Ishikawa (cell line): ENCODE results near the gene OSGIN1.

ENCODE experiments used
- CEBPB ChIP-seq: IDR thresholded peaks from 2 replicates; pipeline ENCODE4 v1.6.1; 2012
- CREB1 ChIP-seq: IDR thresholded peaks from 2 replicates; pipeline ENCODE4 v1.6.1; 2012; ENCODE audit warnings: low read depth
- EGR1 ChIP-seq: IDR thresholded peaks from 2 replicates; pipeline ENCODE4 v1.6.1; 2012
- EP300 ChIP-seq: IDR thresholded peaks from 2 replicates; pipeline ENCODE4 v1.6.1; 2012; ENCODE audit warnings: borderline replicate concordance
- FOXM1 ChIP-seq: IDR thresholded peaks from 2 replicates; pipeline ENCODE4 v1.6.1; 2012; ENCODE audit warnings: low read depth, borderline replicate concordance
- MAX ChIP-seq: IDR thresholded peaks from 2 replicates; pipeline ENCODE4 v1.6.1; 2012
- NFIC ChIP-seq: IDR thresholded peaks from 2 replicates; pipeline ENCODE4 v1.6.1; 2012
- RAD21 ChIP-seq: IDR thresholded peaks from 2 replicates; pipeline ENCODE4 v1.6.1; 2012; ENCODE audit warnings: low read depth
- REST ChIP-seq: IDR thresholded peaks from 2 replicates; pipeline ENCODE4 v1.6.1; 2012; ENCODE audit warnings: low read depth, mild to moderate bottlenecking
- TAF1 ChIP-seq: IDR thresholded peaks from 2 replicates; pipeline ENCODE4 v1.6.1; 2012; ENCODE audit warnings: low read depth, mild to moderate bottlenecking
- TCF12 ChIP-seq: IDR thresholded peaks from 2 replicates; pipeline ENCODE4 v1.6.1; 2012; ENCODE audit warnings: low read depth
- TEAD4 ChIP-seq: IDR thresholded peaks from 2 replicates; pipeline ENCODE4 v1.6.1; 2012
- USF1 ChIP-seq: IDR thresholded peaks from 2 replicates; pipeline ENCODE4 v1.6.1; 2012
- YY1 ChIP-seq: IDR thresholded peaks from 2 replicates; pipeline ENCODE4 v1.6.1; 2012; ENCODE audit warnings: low read depth
- ZBTB7A ChIP-seq: IDR thresholded peaks from 2 replicates; pipeline ENCODE4 v1.6.1; 2012; ENCODE audit warnings: low read depth

The OSGIN1 gene

GRCh38 chr16:83990492-83990891, 37.5 kb downstream of the OSGIN1 start:
- TF ChIP-seq TAF1 = no peak
- no peak for TF ChIP-seq REST
- no peak for TF ChIP-seq CREB1
- TF ChIP-seq EGR1 = no peak
- TF ChIP-seq EP300 = no peak
- no peak for TF ChIP-seq NFIC
- no peak for TF ChIP-seq TEAD4
- TF ChIP-seq USF1 = no peak
- TF ChIP-seq MAX = no peak
- TF ChIP-seq FOXM1 = no peak
- no peak for TF ChIP-seq CEBPB
- no peak for TF ChIP-seq TCF12
- TF ChIP-seq RAD21 = no peak
- TF ChIP-seq YY1 = no peak
- no peak for TF ChIP-seq ZBTB7A

- TF ChIP-seq TCF12 = no peak; the same call in 1 of the 2 replicates
- TF ChIP-seq EP300 = no peak; the same call in 1 of the 2 replicates
- no peak for TF ChIP-seq YY1
- no peak for TF ChIP-seq CREB1
- TF ChIP-seq CEBPB = no peak
- TF ChIP-seq MAX = peak; percentile 23; the same call in 1 of the 2 replicates
- TF ChIP-seq USF1 = peak; percentile 68
- TF ChIP-seq REST = no peak
- no peak for TF ChIP-seq FOXM1
- peak; percentile 67 for TF ChIP-seq TEAD4
- no peak for TF ChIP-seq TAF1
- peak; percentile 94 for TF ChIP-seq NFIC
- no peak for TF ChIP-seq RAD21
- TF ChIP-seq EGR1 = no peak
Measured at GRCh38 chr16:83992624-83993023, 39.6 kb downstream of the OSGIN1 start.

- TF ChIP-seq FOXM1 (no peak), TEAD4 (no peak), REST (no peak), CEBPB (peak; percentile 88), ZBTB7A (no peak)
Measured at GRCh38 chr16:83994087-83994486, 41.0 kb downstream of the OSGIN1 start.

- TF ChIP-seq NFIC (no peak), CREB1 (no peak), TAF1 (no peak), EP300 (no peak), REST (no peak), ZBTB7A (no peak), EGR1 (no peak), RAD21 (no peak), USF1 (no peak), TEAD4 (no peak)
Measured at GRCh38 chr16:83994703-83995102, 41.7 kb downstream of the OSGIN1 start.
